HEK293 (cell line): Measurements from ENCODE around the gene PPP2R1B.

Experiments
- CTCF ChIA-PET: fragments of 350-600 bp; formaldehyde crosslinking; extraction: SDS; loops from one replicate; lab custom pipeline; 2021; ENCODE audit warnings: antibody characterized with exemption; lab: Yijun Ruan, JAX
- POLR2A ChIA-PET: fragments of 300-600 bp; formaldehyde crosslinking; extraction: SDS; loops from one replicate; lab custom pipeline; 2020; ENCODE audit warnings: antibody characterized with exemption, inconsistent platforms; lab: Yijun Ruan, JAX
- H3K27ac ChIP-seq: fragments of 200-500 bp; sonication (Bioruptor generic); 2 replicates; pipeline ENCODE4 v1.5.1; 2014; ENCODE audit warnings: low read depth, low read length, control low read depth, inconsistent platforms; ENCODE audit errors: extremely low read depth
- H3K36me3 ChIP-seq, 2 experiments: fragments of 200-500 bp in 1 of 2; sonication (Bioruptor generic) in 1 of 2; 1 replicate in 1 of 2; 2 replicates in 1 of 2; pipeline ENCODE4 v1.5.1; 2014 to 2017; ENCODE audit warnings: inconsistent platforms in 2 of 2, low read length in 2 of 2; ENCODE audit not compliant: control insufficient read depth in 2 of 2, insufficient read depth in 1 of 2
- H3K4me1 ChIP-seq: fragments of 200-500 bp; sonication (Bioruptor generic); 2 replicates; pipeline ENCODE4 v1.5.1; 2014; ENCODE audit warnings: mild to moderate bottlenecking, low read length, inconsistent platforms; ENCODE audit not compliant: control insufficient read depth, insufficient read depth
- H3K4me3 ChIP-seq: 2 replicates; pipeline ENCODE4 v1.5.1; 2011; ENCODE audit warnings: low read depth, mild to moderate bottlenecking, control low read depth, low read length, moderate library complexity
- H3K9me3 ChIP-seq: fragments of 200-500 bp; sonication (Bioruptor generic); 2 replicates; pipeline ENCODE4 v1.5.1; 2014; ENCODE audit warnings: low read depth, low read length, inconsistent platforms; ENCODE audit not compliant: control insufficient read depth, insufficient read depth
- ELK4 ChIP-seq: IDR thresholded peaks from 2 replicates; pipeline ENCODE4 v1.6.1; 2011; ENCODE audit warnings: mild to moderate bottlenecking, low read depth, low read length, borderline replicate concordance
- FEZF1 ChIP-seq: fragments of 450-650 bp; formaldehyde crosslinking; IDR thresholded peaks from 2 replicates; pipeline ENCODE4 v1.5.1; 2016; ENCODE audit warnings: missing biosample characterization, missing genetic modification characterization
- INSM2 ChIP-seq: fragments of 450-650 bp; formaldehyde crosslinking; IDR thresholded peaks from 2 replicates; pipeline ENCODE4 v1.5.1; 2016; ENCODE audit warnings: missing biosample characterization, missing genetic modification characterization
- KLF17 ChIP-seq: fragments of 450-650 bp; formaldehyde crosslinking; IDR thresholded peaks from 2 replicates; pipeline ENCODE4 v1.5.1; 2016; ENCODE audit warnings: missing biosample characterization, missing genetic modification characterization
- OVOL3 ChIP-seq: fragments of 450-650 bp; formaldehyde crosslinking; IDR thresholded peaks from 2 replicates; pipeline ENCODE4 v1.5.1; 2016; ENCODE audit warnings: missing biosample characterization, missing genetic modification characterization
- PRDM1 ChIP-seq: fragments of 450-650 bp; formaldehyde crosslinking; IDR thresholded peaks from 2 replicates; pipeline ENCODE4; 2016; ENCODE audit warnings: missing biosample characterization, missing genetic modification characterization
- SP7 ChIP-seq: fragments of 450-650 bp; formaldehyde crosslinking; IDR thresholded peaks from 2 replicates; pipeline ENCODE4 v1.5.1; 2016; ENCODE audit warnings: missing biosample characterization, missing genetic modification characterization
- TRIM28 ChIP-seq: IDR thresholded peaks from 2 replicates; pipeline ENCODE4 v1.6.1; 2011; ENCODE audit warnings: low read length, control low read depth, borderline replicate concordance
- WT1 ChIP-seq: fragments of 450-650 bp; formaldehyde crosslinking; IDR thresholded peaks from 2 replicates; pipeline ENCODE4 v1.5.1; 2016; ENCODE audit warnings: missing biosample characterization, missing genetic modification characterization
- ZFP37 ChIP-seq: fragments of 450-650 bp; formaldehyde crosslinking; IDR thresholded peaks from 2 replicates; pipeline ENCODE4 v1.5.1; 2016; ENCODE audit warnings: missing biosample characterization, missing genetic modification characterization
- ZNF157 ChIP-seq: fragments of 450-650 bp; formaldehyde crosslinking; IDR thresholded peaks from 2 replicates; pipeline ENCODE4 v1.5.1; 2016; ENCODE audit warnings: missing biosample characterization, missing genetic modification characterization
- ZNF221 ChIP-seq: fragments of 450-650 bp; formaldehyde crosslinking; IDR thresholded peaks from 2 replicates; pipeline ENCODE4 v1.5.1; 2017; ENCODE audit warnings: missing biosample characterization, missing genetic modification characterization, borderline replicate concordance
- ZNF623 ChIP-seq: fragments of 450-650 bp; formaldehyde crosslinking; IDR thresholded peaks from 2 replicates; pipeline ENCODE4 v1.5.1; 2016; ENCODE audit warnings: missing biosample characterization, missing genetic modification characterization
- ZNF629 ChIP-seq: fragments of 450-650 bp; formaldehyde crosslinking; IDR thresholded peaks from 2 replicates; pipeline ENCODE4 v1.5.1; 2017; ENCODE audit warnings: missing biosample characterization, missing genetic modification characterization
- ZNF707 ChIP-seq: fragments of 450-650 bp; formaldehyde crosslinking; IDR thresholded peaks from 2 replicates; pipeline ENCODE4 v1.5.1; 2016; ENCODE audit warnings: missing biosample characterization, missing genetic modification characterization
- ZNF830 ChIP-seq: fragments of 450-650 bp; IDR thresholded peaks from 2 replicates; pipeline ENCODE4 v1.5.0; 2018; ENCODE audit warnings: missing biosample characterization, missing genetic modification characterization, low read depth, mild to moderate bottlenecking, moderate library complexity
- ZXDB ChIP-seq: fragments of 450-650 bp; formaldehyde crosslinking; IDR thresholded peaks from 2 replicates; pipeline ENCODE4 v1.5.1; 2016; ENCODE audit warnings: missing biosample characterization, missing genetic modification characterization
- TF ChIP-seq, protein P1 (sequence below): fragments of 450-650 bp; formaldehyde crosslinking; IDR thresholded peaks from 2 replicates; pipeline ENCODE4 v1.5.1; 2016; ENCODE audit warnings: missing biosample characterization, missing genetic modification characterization
- TF ChIP-seq, protein P2 (sequence below): fragments of 450-650 bp; formaldehyde crosslinking; IDR thresholded peaks from 2 replicates; pipeline ENCODE4 v1.5.1; 2016; ENCODE audit warnings: missing biosample characterization, missing genetic modification characterization
- TF ChIP-seq, protein P3 (sequence below): fragments of 450-650 bp; formaldehyde crosslinking; IDR thresholded peaks from 2 replicates; pipeline ENCODE4 v1.5.1; 2017; ENCODE audit warnings: missing biosample characterization, missing genetic modification characterization

The PPP2R1B gene

GRCh38 chr11:111694851-111695250, 71.3 kb downstream of the PPP2R1B start (continued):
- TF ChIP-seq, protein P1, sequence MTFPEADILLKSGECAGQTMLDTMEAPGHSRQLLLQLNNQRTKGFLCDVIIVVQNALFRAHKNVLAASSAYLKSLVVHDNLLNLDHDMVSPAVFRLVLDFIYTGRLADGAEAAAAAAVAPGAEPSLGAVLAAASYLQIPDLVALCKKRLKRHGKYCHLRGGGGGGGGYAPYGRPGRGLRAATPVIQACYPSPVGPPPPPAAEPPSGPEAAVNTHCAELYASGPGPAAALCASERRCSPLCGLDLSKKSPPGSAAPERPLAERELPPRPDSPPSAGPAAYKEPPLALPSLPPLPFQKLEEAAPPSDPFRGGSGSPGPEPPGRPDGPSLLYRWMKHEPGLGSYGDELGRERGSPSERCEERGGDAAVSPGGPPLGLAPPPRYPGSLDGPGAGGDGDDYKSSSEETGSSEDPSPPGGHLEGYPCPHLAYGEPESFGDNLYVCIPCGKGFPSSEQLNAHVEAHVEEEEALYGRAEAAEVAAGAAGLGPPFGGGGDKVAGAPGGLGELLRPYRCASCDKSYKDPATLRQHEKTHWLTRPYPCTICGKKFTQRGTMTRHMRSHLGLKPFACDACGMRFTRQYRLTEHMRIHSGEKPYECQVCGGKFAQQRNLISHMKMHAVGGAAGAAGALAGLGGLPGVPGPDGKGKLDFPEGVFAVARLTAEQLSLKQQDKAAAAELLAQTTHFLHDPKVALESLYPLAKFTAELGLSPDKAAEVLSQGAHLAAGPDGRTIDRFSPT (tag by site-specific recombination) = peak; percentile 59; the same call in 1 of the 2 replicates
- TF ChIP-seq KLF17 (0 out of 2 replicates have a peak, but pooled peaks have one; percentile 37), ZNF623 (tag by site-specific recombination) (no peak), ZNF157 (tag by site-specific recombination) (no peak), ZFP37 (peak; percentile 54; the same call in 1 of the 2 replicates), TRIM28 (peak; percentile 54; the same call in 1 of the 2 replicates), OVOL3 (tag by site-specific recombination) (no peak), INSM2 (peak; percentile 68; the same call in 1 of the 2 replicates), SP7 (tag by site-specific recombination) (peak; percentile 81), FEZF1 (tag by site-specific recombination) (peak; percentile 87), PRDM1 (tag by site-specific recombination) (peak; percentile 50; the same call in 1 of the 2 replicates), ZNF629 (tag by site-specific recombination) (peak; percentile 85)
- TF ChIP-seq, all 188 proteins: peak for 15

- Histone ChIP-seq H3K4me1 (no peaks in the 10 kb centered on the region), H3K9me3 (no peaks in the 10 kb centered on the region), H3K27ac (no peak overlapping the region), H3K4me3 (no peak overlapping the region), H3K36me3 (peaks cover 0 to 10% of the 10 kb centered on the region in 2 experiments; a peak in 1 of 3 replicates)
- TF ChIP-seq, protein P2, sequence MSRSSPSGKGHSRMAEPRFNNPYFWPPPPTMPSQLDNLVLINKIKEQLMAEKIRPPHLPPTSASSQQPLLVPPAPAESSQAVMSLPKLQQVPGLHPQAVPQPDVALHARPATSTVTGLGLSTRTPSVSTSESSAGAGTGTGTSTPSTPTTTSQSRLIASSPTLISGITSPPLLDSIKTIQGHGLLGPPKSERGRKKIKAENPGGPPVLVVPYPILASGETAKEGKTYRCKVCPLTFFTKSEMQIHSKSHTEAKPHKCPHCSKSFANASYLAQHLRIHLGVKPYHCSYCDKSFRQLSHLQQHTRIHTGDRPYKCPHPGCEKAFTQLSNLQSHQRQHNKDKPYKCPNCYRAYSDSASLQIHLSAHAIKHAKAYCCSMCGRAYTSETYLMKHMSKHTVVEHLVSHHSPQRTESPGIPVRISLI (tag by site-specific recombination) = no peak
- TF ChIP-seq WT1 (tag by site-specific recombination) = no peak
- no peak for TF ChIP-seq ZNF707 (tag by site-specific recombination)
- no peak for TF ChIP-seq ZNF830 (tag by site-specific recombination)
- no peak for TF ChIP-seq ZXDB (tag by site-specific recombination)
- TF ChIP-seq ZNF221 (tag by site-specific recombination) = no peak
- TF ChIP-seq, protein P3, sequence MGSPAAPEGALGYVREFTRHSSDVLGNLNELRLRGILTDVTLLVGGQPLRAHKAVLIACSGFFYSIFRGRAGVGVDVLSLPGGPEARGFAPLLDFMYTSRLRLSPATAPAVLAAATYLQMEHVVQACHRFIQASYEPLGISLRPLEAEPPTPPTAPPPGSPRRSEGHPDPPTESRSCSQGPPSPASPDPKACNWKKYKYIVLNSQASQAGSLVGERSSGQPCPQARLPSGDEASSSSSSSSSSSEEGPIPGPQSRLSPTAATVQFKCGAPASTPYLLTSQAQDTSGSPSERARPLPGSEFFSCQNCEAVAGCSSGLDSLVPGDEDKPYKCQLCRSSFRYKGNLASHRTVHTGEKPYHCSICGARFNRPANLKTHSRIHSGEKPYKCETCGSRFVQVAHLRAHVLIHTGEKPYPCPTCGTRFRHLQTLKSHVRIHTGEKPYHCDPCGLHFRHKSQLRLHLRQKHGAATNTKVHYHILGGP (tag by site-specific recombination) = no peak
- TF ChIP-seq ELK4 = no peak
- POLR2A ChIA-PET = no interaction called here
- CTCF ChIA-PET = no interaction called here
These were observed 72.8 kb downstream of the PPP2R1B start for GRCh38 chr11:111693224-111693937.
